Activated T-cell treated with anti-CD3 and anti-CD28 coated beads, Interleukin-2, amount 50 U/mL, for 72 hours (primary cell): ENCODE measurements around the gene FOXJ2. TPM values are rescaled to one million over a fixed set of nuclear protein-coding genes. Genes with fewer than 3 reads are reported as not detected.
"Not testable (repeated sequence)": the region's sequence is repeated elsewhere in the genome, so short reads cannot be mapped to it uniquely, and the experiment has no call there.

ENCODE experiments used
- ATAC-seq, 2 donors: fragments of 150-1000 bp; cut with Tn5 transposase; replicated peaks in 1 of 2; 2 replicates each; pipeline ENCODE4 v1.10.0; 2021; ENCODE audit warnings: moderate library complexity in 2 of 2, mild to moderate bottlenecking in 1 of 2
- DNase-seq, 2 donors: peaks; one replicate each; pipeline ENCODE4 v3.0.0; 2021 to 2022; ENCODE audit warnings: mixed read lengths in 1 of 2
- H3K27ac Mint-ChIP-seq: one replicate; pipeline ENCODE4 v1.8.0; 2022; ENCODE audit warnings: mild to moderate bottlenecking, moderate library complexity, mixed read lengths
- H3K27me3 Mint-ChIP-seq: one replicate; pipeline ENCODE4 v1.8.0; 2022; ENCODE audit warnings: low read depth, mixed read lengths
- H3K36me3 Mint-ChIP-seq, 2 donors: one replicate each; pipeline ENCODE4 v1.8.0; 2022; ENCODE audit warnings: mixed read lengths in 2 of 2, mild to moderate bottlenecking in 1 of 2; ENCODE audit not compliant: insufficient read depth in 2 of 2
- H3K4me1 Mint-ChIP-seq: one replicate; pipeline ENCODE4 v1.8.0; 2022; ENCODE audit warnings: low read depth, mixed read lengths
- H3K4me3 Mint-ChIP-seq, 2 donors: one replicate each; pipeline ENCODE4 v1.8.0; 2022; ENCODE audit warnings: mild to moderate bottlenecking in 2 of 2, mixed read lengths in 2 of 2, moderate library complexity in 2 of 2
- H3K9me3 Mint-ChIP-seq, 2 donors: one replicate each; pipeline ENCODE4 v1.8.0; 2022; ENCODE audit warnings: mixed read lengths in 2 of 2
- total RNA-seq, 2 donors: library from RNA; stranded (reverse); gene quantifications; one replicate each; pipeline ENCODE4 v1.2.3, GENCODE V29; 2022

Gene FOXJ2
- total RNA-seq, 2 donors from 2014 or later, result 26.6 to 27.8 TPM

GRCh38 chr12:8054816-8055215 lies 22.3 kb downstream of the FOXJ2 start:
- ATAC-seq, result no peak
- Mint-ChIP-seq H3K9me3 (no peaks in the 10 kb centered on the region), H3K36me3 (peaks cover 2 to 12% of the 10 kb centered on the region in 2 donors)

DNA sequence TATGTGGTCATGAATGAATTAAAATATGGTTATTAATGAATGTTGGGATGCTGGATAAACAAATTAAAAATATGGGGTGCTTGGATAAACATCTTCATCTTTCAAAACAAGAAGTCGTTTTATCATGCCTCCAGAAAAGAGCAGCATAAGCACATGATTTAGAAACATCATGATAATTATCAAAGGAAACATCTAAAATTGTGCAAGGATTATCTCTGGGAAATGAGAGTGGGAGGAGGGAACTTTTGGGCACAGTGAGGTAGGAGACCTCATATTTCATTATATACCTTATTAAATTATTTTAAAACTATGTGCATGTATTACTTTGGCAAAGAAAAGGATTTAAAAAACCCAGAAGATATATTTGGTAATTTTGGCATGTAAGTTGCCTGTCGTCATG lies 24.8 kb downstream of the FOXJ2 start:
- H3K4me1 Mint-ChIP-seq, result peaks cover 15% of the 10 kb centered on the region
- ATAC-seq, result no peak
- no peaks in the 10 kb centered on the region for H3K9me3 Mint-ChIP-seq
- H3K36me3 Mint-ChIP-seq, result peaks cover 0 to 6% of the 10 kb centered on the region in 2 donors
- H3K27me3 Mint-ChIP-seq, result no peaks in the 10 kb centered on the region
- H3K4me3 Mint-ChIP-seq, result no peak overlapping the region
- H3K27ac Mint-ChIP-seq, result peak overlapping the region; percentile 92
- no peak for DNase-seq

More at GRCh38 chr12:8054816-8055215, 22.3 kb downstream of the FOXJ2 start:
- no peaks in the 10 kb centered on the region for H3K27me3 Mint-ChIP-seq
- H3K27ac Mint-ChIP-seq, result no peak overlapping the region
- no peak overlapping the region for H3K4me3 Mint-ChIP-seq
- H3K4me1 Mint-ChIP-seq, result peaks cover 15% of the 10 kb centered on the region
- no peak for DNase-seq

GRCh38 chr12:8057839-8058238 lies 25.3 kb downstream of the FOXJ2 start:
- Mint-ChIP-seq H3K9me3 (no peaks in the 10 kb centered on the region), H3K27me3 (no peaks in the 10 kb centered on the region), H3K27ac (no peak overlapping the region), H3K36me3 (peaks cover 0 to 2% of the 10 kb centered on the region in 2 donors), H3K4me3 (no peak overlapping the region), H3K4me1 (peaks cover 15% of the 10 kb centered on the region)
- DNase-seq (no peak), ATAC-seq (peak; percentile 56 to 66)

- H3K36me3 Mint-ChIP-seq, result peaks cover 0 to 1% of the 10 kb centered on the region in 2 donors
- no peak overlapping the region for H3K27ac Mint-ChIP-seq
- DNase-seq (no peak), ATAC-seq (no peak)
- peaks cover 15% of the 10 kb centered on the region for H3K4me1 Mint-ChIP-seq
- H3K9me3 Mint-ChIP-seq, result no peaks in the 10 kb centered on the region
- no peak overlapping the region for H3K4me3 Mint-ChIP-seq
- no peaks in the 10 kb centered on the region for H3K27me3 Mint-ChIP-seq
Observed at GRCh38 chr12:8058506-8058905, 26.0 kb downstream of the FOXJ2 start.

GRCh38 chr12:8064131-8064530 lies 31.6 kb downstream of the FOXJ2 start:
- Mint-ChIP-seq H3K27me3 (no peaks in the 10 kb centered on the region), H3K36me3 (no peaks in the 10 kb centered on the region), H3K27ac (no peak overlapping the region), H3K9me3 (no peaks in the 10 kb centered on the region), H3K4me3 (no peak overlapping the region), H3K4me1 (peaks cover 28% of the 10 kb centered on the region)
- ATAC-seq (no peak), DNase-seq (no peak)

DNA sequence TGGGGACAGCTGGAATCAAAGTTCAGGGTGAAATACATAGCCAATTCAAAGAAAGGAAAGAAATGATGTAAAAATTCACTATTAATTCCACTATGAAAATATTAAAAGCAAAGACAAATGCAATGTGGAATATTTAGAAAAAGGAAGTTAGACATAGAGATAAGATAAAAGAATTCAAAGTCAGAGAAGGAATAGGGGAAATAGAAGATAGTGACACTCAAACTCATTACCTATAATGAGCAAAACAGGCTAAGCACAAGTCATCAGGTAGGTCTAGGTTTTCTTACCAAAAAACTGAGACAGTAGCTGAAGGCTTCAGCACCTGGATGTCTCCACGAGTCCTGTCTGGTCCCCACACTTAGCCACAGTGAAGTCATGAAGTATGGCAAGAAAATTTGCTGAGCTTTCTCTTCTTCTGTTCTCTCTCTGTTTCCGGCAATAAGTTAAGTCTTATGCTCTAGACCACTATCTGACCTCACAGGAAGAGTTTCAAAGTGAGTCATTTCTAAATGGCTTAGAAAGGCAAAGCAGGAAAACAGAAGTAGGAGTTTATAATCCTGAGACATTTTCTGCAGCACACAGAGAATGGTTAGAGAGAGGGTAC lies 33.6 kb downstream of the FOXJ2 start, which contains the start of gene C3AR1:
TSS of gene C3AR1 (minus strand) at position 369 of the 604 bp plus-strand sequence. CDS start 6,174 bp downstream, outside the sequence.
- Mint-ChIP-seq H3K4me1 (peaks cover 28% of the 10 kb centered on the region), H3K27me3 (no peaks in the 10 kb centered on the region), H3K4me3 (peak within 1 kb of the TSS; percentile 39 to 87), H3K36me3 (no peaks in the 10 kb centered on the region), H3K27ac (peak within 1 kb of the TSS; percentile 98), H3K9me3 (no peaks in the 10 kb centered on the region)
- ATAC-seq, result peak; percentile 99 to 100
- DNase-seq, result peak; percentile 23 to 37

DNA sequence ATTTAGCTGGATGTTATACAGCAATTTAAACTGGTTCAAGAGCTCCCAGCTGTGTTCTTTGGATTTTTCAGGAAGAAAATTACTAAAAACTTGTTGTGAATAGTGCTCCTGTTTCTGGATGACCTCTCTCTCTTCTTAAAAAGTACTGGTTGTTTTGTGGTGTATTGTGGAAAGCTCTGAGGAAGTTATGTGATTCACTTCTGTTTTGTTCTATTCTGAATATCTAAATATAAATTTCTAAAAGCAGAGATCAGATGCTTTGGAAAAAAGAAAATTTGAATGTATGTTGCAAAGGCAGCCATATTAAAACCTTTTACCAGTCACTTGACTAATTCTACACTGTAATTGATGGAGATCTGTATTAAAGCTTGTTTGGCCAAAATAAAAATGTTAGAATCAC lies 37.1 kb downstream of the FOXJ2 start:
- ATAC-seq (no peak), DNase-seq (no peak)
- Mint-ChIP-seq H3K4me1 (peaks cover 22% of the 10 kb centered on the region), H3K9me3 (no peaks in the 10 kb centered on the region), H3K27me3 (no peaks in the 10 kb centered on the region), H3K36me3 (no peaks in the 10 kb centered on the region), H3K27ac (peak overlapping the region; percentile 56), H3K4me3 (peak overlapping the region in 1 of 2 donors; percentile 54)

DNA sequence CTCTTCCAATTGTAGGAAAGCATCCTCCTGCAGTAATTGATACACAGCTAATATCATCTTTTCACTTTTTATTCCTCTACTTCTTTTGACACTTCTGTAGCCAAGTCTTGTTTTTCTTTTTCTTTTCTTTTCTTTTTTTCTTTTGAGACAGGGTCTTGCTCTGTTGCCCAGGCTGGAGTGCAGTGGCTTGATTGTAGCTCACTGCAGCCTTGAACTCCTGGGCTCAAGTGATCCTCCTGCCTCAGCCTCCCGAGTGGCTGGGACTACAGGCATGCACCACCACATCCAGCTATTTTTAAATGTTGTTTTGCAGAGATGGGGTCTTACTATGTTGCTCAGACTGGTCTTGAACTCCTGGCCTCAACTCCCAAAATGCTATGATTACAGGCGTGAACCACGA lies 39.3 kb downstream of the FOXJ2 start:
- not testable (repeated sequence) for H3K9me3 Mint-ChIP-seq, DNase-seq, H3K27me3 Mint-ChIP-seq, H3K27ac Mint-ChIP-seq, ATAC-seq, H3K36me3 Mint-ChIP-seq, H3K4me3 Mint-ChIP-seq, H3K4me1 Mint-ChIP-seq

DNA sequence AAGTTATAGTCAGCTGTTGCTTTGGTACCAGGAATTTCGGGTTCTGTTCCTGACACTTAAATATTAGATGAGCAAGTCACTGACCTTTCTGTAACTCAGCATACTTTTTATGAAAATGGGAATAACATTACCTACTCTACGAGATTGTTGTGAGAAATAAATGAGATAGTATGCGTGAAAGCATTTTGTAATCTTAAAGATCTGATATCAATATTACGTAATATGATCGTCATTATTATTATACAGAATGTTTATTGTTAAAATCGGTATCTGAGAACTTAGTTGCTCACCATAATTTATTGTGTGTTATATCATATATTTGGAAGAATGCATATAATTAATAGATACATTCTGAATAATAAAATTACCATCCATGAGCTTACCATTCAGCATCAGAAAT lies 43.4 kb downstream of the FOXJ2 start:
- Mint-ChIP-seq H3K9me3 (no peaks in the 10 kb centered on the region), H3K27ac (no peak overlapping the region), H3K4me3 (no peak overlapping the region), H3K36me3 (no peaks in the 10 kb centered on the region), H3K4me1 (peaks cover 32% of the 10 kb centered on the region), H3K27me3 (no peaks in the 10 kb centered on the region)
- ATAC-seq (no peak), DNase-seq (no peak)

- DNase-seq (no peak), ATAC-seq (no peak)
- Mint-ChIP-seq H3K4me3 (no peak overlapping the region), H3K36me3 (no peaks in the 10 kb centered on the region), H3K9me3 (no peaks in the 10 kb centered on the region), H3K4me1 (peaks cover 36% of the 10 kb centered on the region), H3K27ac (no peak overlapping the region), H3K27me3 (no peaks in the 10 kb centered on the region)
Observed at GRCh38 chr12:8076366-8076765, 43.9 kb downstream of the FOXJ2 start.

DNA sequence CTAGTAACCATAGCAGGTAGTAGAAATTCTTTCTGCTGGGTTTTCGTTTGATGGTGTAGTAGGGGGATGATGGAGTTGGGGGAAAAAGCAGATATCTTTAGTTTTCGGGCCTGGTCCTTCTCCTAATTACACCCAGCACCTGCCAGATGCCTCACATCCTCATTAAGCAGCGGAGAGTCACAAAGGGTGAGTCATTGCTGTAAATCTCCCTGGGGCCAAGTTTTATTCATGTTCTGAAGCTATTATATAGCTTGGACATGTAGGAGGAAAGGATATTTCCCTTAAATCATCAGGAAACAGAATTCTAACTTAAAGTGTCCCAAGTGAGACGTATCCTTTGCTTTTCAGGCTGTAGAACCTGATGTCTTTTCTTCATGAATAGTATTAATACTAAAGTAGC lies 44.7 kb downstream of the FOXJ2 start:
- no peak overlapping the region for H3K4me3 Mint-ChIP-seq

GRCh38 chr12:8078398-8078797 lies 45.9 kb downstream of the FOXJ2 start:
- peak; percentile 20 to 29 for ATAC-seq
- H3K4me3 Mint-ChIP-seq, result peak overlapping the region; percentile 9 to 51
- peak overlapping the region; percentile 98 for H3K27ac Mint-ChIP-seq
- peak; percentile 69 to 70 for DNase-seq
- H3K4me1 Mint-ChIP-seq, result peaks cover 43% of the 10 kb centered on the region
- H3K36me3 Mint-ChIP-seq, result peaks cover 3 to 6% of the 10 kb centered on the region in 2 donors
- no peaks in the 10 kb centered on the region for H3K27me3 Mint-ChIP-seq
- no peaks in the 10 kb centered on the region for H3K9me3 Mint-ChIP-seq

More for the DNA sequence above, 44.7 kb downstream of the FOXJ2 start:
- H3K27ac Mint-ChIP-seq, result no peak overlapping the region
- ATAC-seq (no peak), DNase-seq (no peak)
- H3K9me3 Mint-ChIP-seq, result no peaks in the 10 kb centered on the region
- no peaks in the 10 kb centered on the region for H3K27me3 Mint-ChIP-seq
- H3K36me3 Mint-ChIP-seq, result peaks cover 0 to under 1% of the 10 kb centered on the region in 2 donors
- H3K4me1 Mint-ChIP-seq, result peaks cover 37% of the 10 kb centered on the region

DNA sequence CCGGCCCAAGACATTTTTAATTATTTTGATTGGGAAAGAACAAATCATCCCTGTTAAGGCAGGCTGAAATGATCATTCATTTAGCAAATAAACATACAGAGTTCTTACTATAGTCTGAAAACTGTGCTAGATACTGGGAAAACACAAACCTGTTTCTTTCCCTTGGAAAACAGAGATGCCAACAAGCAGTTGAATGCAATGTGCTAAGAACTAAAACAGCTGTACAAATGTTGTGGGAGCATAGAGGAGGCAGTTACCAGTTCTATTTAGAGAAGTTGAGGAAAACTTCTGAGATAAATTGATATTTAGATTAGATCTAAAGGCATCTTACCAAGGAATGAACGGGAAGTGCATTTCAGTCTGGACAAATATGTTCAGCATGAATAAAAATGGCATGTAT lies 46.4 kb downstream of the FOXJ2 start:
- H3K27ac Mint-ChIP-seq, result peak overlapping the region; percentile 98
- H3K36me3 Mint-ChIP-seq, result peaks cover 3 to 7% of the 10 kb centered on the region in 2 donors
- H3K4me3 Mint-ChIP-seq, result peak overlapping the region; percentile 9 to 51

DNA sequence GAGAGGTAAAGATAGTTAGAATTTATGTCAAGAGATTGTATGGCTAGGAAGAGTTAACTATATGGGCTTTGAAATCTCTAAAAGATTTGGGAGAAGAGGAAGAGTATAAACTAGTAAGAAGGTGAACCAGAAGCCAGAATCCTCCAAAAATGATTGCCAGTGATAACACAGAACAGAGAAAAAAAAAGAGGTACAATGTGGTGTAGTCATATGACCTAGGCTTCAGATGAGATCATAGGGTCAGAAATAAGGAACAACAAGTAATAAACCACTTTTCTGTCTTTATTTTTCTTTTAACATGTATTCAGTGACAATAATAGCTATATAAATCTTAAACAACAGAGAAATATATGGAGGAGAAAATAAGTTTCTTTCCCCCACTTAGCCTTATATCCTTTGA lies 47.6 kb downstream of the FOXJ2 start:
- no peak for DNase-seq
- no peaks in the 10 kb centered on the region for H3K27me3 Mint-ChIP-seq
- peak overlapping the region; percentile 98 for H3K27ac Mint-ChIP-seq
- H3K4me3 Mint-ChIP-seq, result peak overlapping the region; percentile 1 to 95
- peaks cover 59% of the 10 kb centered on the region for H3K4me1 Mint-ChIP-seq
- no peaks in the 10 kb centered on the region for H3K9me3 Mint-ChIP-seq
- H3K36me3 Mint-ChIP-seq, result peaks cover 3 to 9% of the 10 kb centered on the region in 2 donors
- ATAC-seq, result no peak

More for the DNA sequence above, 46.4 kb downstream of the FOXJ2 start:
- DNase-seq (no peak), ATAC-seq (no peak)
- H3K9me3 Mint-ChIP-seq, result no peaks in the 10 kb centered on the region
- H3K4me1 Mint-ChIP-seq, result peaks cover 48% of the 10 kb centered on the region
- H3K27me3 Mint-ChIP-seq, result no peaks in the 10 kb centered on the region
